NCI-H510A (cell line): ENCODE results near the gene NAPA.
A peak's percentile ranks its signal among the peaks of the same experiment; 100 is the strongest.
"Not testable (repeated sequence)": the region's sequence is repeated elsewhere in the genome, so short reads cannot be mapped to it uniquely, and the experiment has no call there.

Source experiments
- DNase-seq: peaks from one replicate; lab custom pipeline; 2025; lab: John Stamatoyannopoulos, UW

NAPA gene

GRCh38 chr19:47486220-47486619 is 28.6 kb downstream of the NAPA start:
- not testable (repeated sequence) for DNase-seq

DNA sequence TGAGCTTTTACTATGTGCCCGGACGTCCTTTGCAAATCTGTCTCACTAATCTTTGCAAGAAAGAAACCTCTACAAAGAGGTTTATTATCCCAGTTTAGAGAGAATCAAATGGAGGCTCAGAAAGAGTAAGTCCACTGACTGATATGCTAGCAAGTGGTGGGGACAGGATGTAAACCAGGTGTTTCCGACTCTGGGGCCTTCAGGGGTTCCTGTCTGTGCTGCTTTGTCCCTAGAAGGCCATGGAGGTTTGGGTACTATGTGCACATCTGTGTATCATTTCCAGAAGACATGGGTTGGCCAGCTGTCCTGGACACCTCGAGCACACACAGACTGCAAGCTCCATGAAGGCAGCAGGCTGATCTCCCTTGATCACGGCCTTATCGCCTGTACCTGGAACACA is 29.7 kb downstream of the NAPA start:
- no peak for DNase-seq

GRCh38 chr19:47483800-47484690 is 30.8 kb downstream of the NAPA start, which contains the start of gene KPTN:
Gene KPTN (minus strand): TSS chr19:47484219. CDS start chr19:47484160, 59 bp downstream.
- peak; percentile 84 for DNase-seq

- DNase-seq = no peak
Observed at GRCh38 chr19:47483200-47483599, 31.7 kb downstream of the NAPA start.

GRCh38 chr19:47481460-47482052 is 33.3 kb downstream of the NAPA start:
- no peak for DNase-seq

DNA sequence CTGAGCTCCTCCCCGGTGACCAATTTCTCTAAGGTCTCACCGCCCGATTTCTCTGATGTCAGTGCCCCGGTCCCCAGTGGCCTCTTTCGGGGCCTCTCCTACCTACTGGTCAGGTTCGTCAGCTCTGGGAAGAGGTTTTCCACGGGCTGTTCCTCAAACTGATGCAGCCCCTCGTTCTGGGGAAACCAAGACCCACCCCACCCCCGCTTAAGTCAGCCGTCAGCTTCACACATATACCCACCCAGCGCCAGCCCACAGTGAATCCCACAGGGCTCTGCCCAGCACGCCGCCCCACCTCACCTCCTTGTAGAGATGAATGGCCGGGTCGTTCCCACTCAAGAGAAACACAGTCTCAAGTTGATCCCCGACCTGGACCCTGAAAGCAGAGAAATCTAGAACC is 34.2 kb downstream of the NAPA start:
- no peak for DNase-seq

DNA sequence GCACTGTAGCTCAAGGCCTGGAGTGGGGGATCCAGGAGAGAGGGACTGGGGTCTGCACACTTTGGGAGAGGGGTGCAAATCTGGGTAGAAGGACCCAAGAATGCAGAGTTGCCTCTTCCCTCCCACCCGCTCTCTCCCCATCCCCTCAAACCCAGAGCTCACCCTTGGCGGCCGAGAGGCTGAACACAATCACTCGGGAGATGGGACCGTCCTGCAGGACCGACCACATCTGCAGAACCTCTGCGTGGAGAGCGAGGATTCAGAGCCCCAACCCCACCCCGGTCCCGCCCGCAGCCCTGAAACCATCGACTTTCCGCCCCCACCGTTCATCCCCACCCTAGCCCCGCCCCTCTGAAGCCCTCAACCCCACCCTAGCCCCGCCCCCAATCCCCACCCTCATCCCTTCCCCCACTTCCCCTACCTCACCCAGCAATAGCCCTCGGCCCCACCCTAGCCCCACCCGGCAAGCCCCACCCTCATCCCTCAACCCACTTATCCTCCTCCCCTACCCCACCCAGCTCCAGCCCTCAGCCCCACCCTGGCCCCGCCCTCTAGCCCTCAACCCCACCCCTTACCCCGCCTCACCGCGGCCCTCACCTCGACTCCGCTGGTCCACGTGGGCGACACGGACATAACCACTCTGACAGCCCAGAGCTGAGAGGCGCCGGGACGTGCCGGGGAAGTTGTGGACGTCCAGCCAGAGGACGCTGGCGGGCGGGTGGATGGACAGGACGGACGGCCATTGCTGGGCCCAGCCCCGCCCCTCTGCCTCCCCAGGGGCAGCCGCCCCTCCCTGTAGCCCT is 35.0 kb downstream of the NAPA start:
- no peak for DNase-seq

DNA sequence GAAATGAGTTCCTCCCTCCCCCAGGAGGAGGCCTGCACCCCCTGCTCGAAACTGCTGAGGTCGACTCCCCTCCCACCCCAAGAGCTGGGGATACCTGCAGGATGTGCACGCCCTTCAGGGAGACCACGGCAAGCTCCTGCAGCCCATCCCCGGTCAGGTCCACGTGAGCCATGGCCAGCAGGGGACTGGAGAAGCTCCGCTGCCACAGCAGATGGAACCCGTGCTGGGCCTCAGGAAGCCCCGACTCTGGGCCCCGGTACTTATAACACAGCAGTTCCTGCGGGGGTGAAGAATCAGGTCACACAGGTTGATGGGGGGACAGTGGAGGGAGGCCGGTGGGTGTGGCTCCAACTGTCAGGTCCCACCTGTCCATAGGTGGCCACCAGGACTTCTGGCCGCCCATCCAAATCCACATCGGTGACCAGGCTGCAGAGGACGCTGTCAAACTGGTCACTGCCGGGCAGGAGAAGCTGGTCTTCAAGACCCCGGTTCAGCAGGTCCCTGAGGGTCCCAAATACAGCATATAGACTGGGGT is 38.4 kb downstream of the NAPA start:
- DNase-seq = no peak

DNA sequence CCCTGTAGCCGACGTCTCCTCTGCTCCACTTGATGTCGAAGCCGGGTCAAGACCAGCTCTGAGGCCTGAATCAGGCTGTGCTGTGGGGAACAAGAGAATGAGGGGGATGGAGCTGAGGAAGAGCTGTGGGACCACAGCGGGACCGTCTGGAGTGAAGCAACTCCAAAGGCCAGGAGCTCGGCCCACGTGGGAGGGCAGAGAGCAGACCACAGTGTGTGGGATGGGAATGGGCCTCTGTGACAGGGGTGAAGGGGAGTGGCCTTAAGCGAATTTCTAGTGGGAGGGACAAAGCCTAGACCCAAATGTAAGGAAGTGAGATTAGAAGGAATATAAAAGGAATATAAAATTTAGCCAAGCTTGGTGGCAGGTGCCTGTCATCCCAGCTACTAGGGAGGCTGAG is 39.4 kb downstream of the NAPA start:
- DNase-seq = no peak

- no peak for DNase-seq
Observed at GRCh38 chr19:47473336-47473735, 41.5 kb downstream of the NAPA start.

- DNase-seq = peak; percentile 63
Observed at GRCh38 chr19:47471733-47472457, 43.0 kb downstream of the NAPA start, which contains the start of gene SLC8A2. Gene SLC8A2 (minus strand): TSS chr19:47471893. CDS start chr19:47466403, 5,490 bp downstream.

DNA sequence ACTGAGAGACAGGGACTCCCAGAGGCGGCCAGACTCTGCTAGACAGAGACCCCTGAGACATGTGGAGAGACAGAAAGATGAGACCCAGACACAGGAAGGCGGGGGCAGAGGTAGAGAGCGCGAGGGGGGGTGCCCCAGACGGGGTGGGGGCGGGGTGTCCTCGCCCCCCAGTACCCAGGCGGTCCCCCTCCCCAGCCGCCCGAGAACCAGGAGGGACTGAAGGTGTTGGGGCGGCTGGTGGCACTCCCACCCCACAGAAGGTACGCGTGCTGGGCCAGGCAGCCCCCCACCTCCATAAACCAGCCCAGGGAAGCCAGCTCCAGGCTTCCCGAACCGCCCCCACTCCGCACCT is 43.5 kb downstream of the NAPA start:
- no peak for DNase-seq

GRCh38 chr19:47470447-47471195 is 44.2 kb downstream of the NAPA start:
- DNase-seq = no peak

- DNase-seq = no peak
Observed at GRCh38 chr19:47469719-47470118, 45.1 kb downstream of the NAPA start.

DNA sequence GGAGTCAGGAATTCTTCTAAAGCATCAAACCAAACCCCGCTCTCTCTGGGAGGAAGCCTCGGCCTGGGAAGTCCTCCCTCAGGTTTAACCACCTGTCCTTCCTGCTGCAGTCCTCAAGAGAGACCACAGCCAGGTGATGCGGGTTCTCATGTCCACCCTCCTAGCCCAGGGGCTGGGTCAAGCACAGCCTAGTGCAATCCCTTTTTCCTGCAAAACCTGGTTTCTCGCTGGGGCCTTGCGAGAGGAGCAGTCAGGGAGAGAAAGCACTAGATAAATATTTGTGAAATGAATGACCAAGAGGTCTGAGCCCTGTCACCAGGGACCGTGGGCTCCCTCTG is 45.5 kb downstream of the NAPA start:
- no peak for DNase-seq

- no peak for DNase-seq
Observed at GRCh38 chr19:47467914-47468313, 46.9 kb downstream of the NAPA start.

GRCh38 chr19:47465957-47466356 is 48.9 kb downstream of the NAPA start:
- DNase-seq = no peak

DNA sequence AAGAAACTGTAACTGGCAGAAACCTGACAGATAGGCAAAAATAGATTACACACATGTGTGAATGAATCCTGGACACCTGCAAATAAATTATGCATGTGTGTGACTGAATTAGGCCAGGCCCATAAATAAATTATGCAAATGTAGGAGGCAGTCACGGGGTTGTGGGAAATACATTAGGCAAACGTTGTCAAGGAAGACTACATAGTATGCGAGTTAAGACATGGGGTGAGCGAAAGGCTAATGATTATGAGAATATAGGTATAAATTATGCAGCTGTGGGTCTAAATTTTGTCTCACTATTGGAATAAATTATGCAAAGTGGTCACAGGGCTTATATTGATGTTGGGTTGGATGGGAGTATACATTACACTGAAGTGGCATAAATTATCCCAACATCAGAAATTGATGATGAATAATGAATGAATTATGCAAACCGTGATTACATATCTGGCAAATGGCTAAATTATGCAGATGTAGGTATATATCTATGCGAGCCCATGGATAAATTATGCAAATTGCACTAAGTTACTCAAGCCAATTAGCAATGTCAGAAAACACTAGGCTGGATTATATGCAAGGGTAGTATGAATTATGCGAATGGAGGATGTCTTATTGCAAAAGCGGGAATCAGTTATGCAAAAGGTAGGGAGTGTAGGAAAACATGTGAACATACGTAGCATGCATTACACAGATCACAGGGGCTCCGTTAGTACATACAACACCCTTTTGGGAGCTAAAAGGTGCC is 50.0 kb downstream of the NAPA start:
- DNase-seq = no peak

DNA sequence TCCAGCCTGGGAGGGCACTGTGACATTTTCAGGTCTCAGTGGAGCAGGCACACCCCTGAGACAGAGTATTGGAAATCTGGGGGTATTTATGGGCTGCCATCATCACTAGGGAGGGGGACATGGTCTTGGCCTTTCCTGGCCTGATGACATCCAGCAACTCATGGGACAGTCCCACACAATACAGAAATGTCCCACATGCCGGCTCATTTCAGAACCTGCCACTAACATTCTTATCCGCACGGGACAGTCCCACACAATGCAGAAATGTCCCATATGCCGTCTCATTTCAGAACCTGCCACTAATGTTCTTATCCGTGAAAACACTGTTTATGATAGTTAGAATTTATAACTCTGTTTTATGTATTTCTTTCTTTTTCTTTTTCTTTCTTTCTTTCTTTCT is 53.0 kb downstream of the NAPA start:
- DNase-seq = no peak

DNA sequence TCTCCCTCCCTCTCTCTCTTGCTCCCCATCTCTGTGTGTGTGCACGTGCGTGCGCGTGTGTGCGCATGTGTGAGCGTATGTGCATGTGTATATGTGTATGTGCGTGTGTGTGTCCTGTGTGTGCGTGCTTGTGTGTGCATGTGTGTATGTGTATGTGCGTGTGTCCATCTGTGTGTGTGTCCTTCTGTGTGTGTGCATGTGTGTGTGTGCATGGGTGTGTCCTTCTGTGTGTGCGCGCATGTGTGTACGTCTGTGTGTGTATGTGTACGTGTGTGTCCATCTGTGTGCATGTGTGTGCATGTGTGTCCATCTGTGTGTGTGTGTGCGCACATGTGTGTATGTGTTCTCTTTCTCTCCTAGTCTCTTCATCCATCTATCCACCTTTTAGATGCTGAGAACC is 55.4 kb downstream of the NAPA start:
- DNase-seq = no peak
